KMS-11 (cell line): ENCODE data around the gene APLP1.
"Not testable (repeated sequence)": the region's sequence is repeated elsewhere in the genome, so short reads cannot be mapped to it uniquely, and the experiment has no call there.

Experiments
- H2AFZ ChIP-seq: fragments of 200-600 bp; sonication (generic); 2 replicates; pipeline ENCODE4 v1.6.1; 2016; ENCODE audit warnings: antibody characterized with exemption, mixed run types, low read depth
- H3K27ac ChIP-seq: fragments of 200-600 bp; sonication (generic); 2 replicates; pipeline ENCODE4 v1.6.1; 2016; ENCODE audit warnings: mild to moderate bottlenecking, mixed run types
- H3K27me3 ChIP-seq: fragments of 200-600 bp; sonication (generic); 2 replicates; pipeline ENCODE4 v1.6.1; 2017; ENCODE audit warnings: mild to moderate bottlenecking, low read depth, mixed run types, moderate library complexity; ENCODE audit not compliant: insufficient read depth
- H3K36me3 ChIP-seq: fragments of 200-600 bp; sonication (generic); 2 replicates; pipeline ENCODE4 v1.6.1; 2017; ENCODE audit warnings: mild to moderate bottlenecking, mixed run types; ENCODE audit not compliant: insufficient read depth
- H3K4me1 ChIP-seq: fragments of 200-600 bp; sonication (generic); 2 replicates; pipeline ENCODE4 v1.6.1; 2016; ENCODE audit warnings: mild to moderate bottlenecking, low read depth, mixed run types; ENCODE audit not compliant: poor library complexity, severe bottlenecking
- H3K4me2 ChIP-seq: fragments of 200-600 bp; sonication (generic); 2 replicates; pipeline ENCODE4 v1.7.0; 2016; ENCODE audit warnings: mild to moderate bottlenecking, mixed run types
- H3K4me3 ChIP-seq: fragments of 200-600 bp; sonication (generic); IDR thresholded peaks from 2 replicates; pipeline ENCODE4 v1.6.1; 2017; ENCODE audit warnings: low read depth, low read length, mixed read lengths; ENCODE audit not compliant: insufficient read depth
- H3K79me2 ChIP-seq: fragments of 200-600 bp; sonication (generic); 2 replicates; pipeline ENCODE4 v1.6.1; 2016; ENCODE audit warnings: low read depth, mixed run types; ENCODE audit not compliant: insufficient read depth
- H3K9ac ChIP-seq: fragments of 200-600 bp; sonication (generic); 2 replicates; pipeline ENCODE4 v1.6.1; 2016; ENCODE audit warnings: mild to moderate bottlenecking, mixed run types
- H4K20me1 ChIP-seq: fragments of 200-600 bp; sonication (generic); 2 replicates; pipeline ENCODE4 v1.6.1; 2016; ENCODE audit warnings: mild to moderate bottlenecking, mixed run types; ENCODE audit not compliant: insufficient read depth
- CTCF ChIP-seq: fragments of 200-600 bp; sonication (generic); conservative IDR thresholded peaks from 2 replicates; pipeline ENCODE4 v1.6.1; 2017; ENCODE audit warnings: low read depth, mild to moderate bottlenecking, antibody characterized with exemption, low read length, moderate library complexity, mixed read lengths

APLP1 gene

GRCh38 chr19:35888398-35888797, 20.0 kb downstream of the APLP1 start:
- Histone ChIP-seq H3K4me1 (no peaks in the 10 kb centered on the region), H2AFZ (no peak overlapping the region), H4K20me1 (no peaks in the 10 kb centered on the region), H3K4me3 (no peak overlapping the region), H3K27ac (no peak overlapping the region), H3K36me3 (no peaks in the 10 kb centered on the region), H3K27me3 (no peaks in the 10 kb centered on the region), H3K79me2 (no peaks in the 10 kb centered on the region), H3K9ac (no peak overlapping the region), H3K4me2 (no peak overlapping the region)
- no peak for TF ChIP-seq CTCF

GRCh38 chr19:35889370-35890112, 21.2 kb downstream of the APLP1 start:
- Histone ChIP-seq H3K79me2 (no peaks in the 10 kb centered on the region), H2AFZ (no peak overlapping the region), H3K4me2 (no peak overlapping the region), H3K4me3 (no peak overlapping the region), H3K36me3 (no peaks in the 10 kb centered on the region), H3K27ac (no peak overlapping the region), H3K9ac (no peak overlapping the region), H3K27me3 (no peaks in the 10 kb centered on the region), H3K4me1 (no peaks in the 10 kb centered on the region), H4K20me1 (no peaks in the 10 kb centered on the region)
- no peak for TF ChIP-seq CTCF

GRCh38 chr19:35890113-35890650, 21.8 kb downstream of the APLP1 start:
- Histone ChIP-seq H3K4me3 (no peak overlapping the region), H3K79me2 (no peaks in the 10 kb centered on the region), H3K9ac (no peak overlapping the region), H3K36me3 (no peaks in the 10 kb centered on the region), H3K4me1 (no peaks in the 10 kb centered on the region), H3K4me2 (no peak overlapping the region), H3K27ac (no peak overlapping the region), H4K20me1 (no peaks in the 10 kb centered on the region), H3K27me3 (no peaks in the 10 kb centered on the region), H2AFZ (no peak overlapping the region)
- TF ChIP-seq CTCF = no peak

- H3K79me2 ChIP-seq, H3K27ac ChIP-seq, H3K4me1 ChIP-seq, H3K4me3 ChIP-seq, H2AFZ ChIP-seq, H3K27me3 ChIP-seq, H3K36me3 ChIP-seq, H3K9ac ChIP-seq, H3K4me2 ChIP-seq, H4K20me1 ChIP-seq: not testable (repeated sequence)
Observed at GRCh38 chr19:35891819-35892218, 23.4 kb downstream of the APLP1 start.

- Histone ChIP-seq H2AFZ (no peak overlapping the region), H3K27ac (no peak overlapping the region), H3K4me3 (no peak overlapping the region), H3K79me2 (0 out of 2 replicates have a peak, but pooled peaks cover 9% of the 10 kb centered on the region), H3K27me3 (no peaks in the 10 kb centered on the region), H3K36me3 (no peaks in the 10 kb centered on the region), H3K4me2 (no peak overlapping the region), H3K9ac (no peak overlapping the region), H3K4me1 (no peaks in the 10 kb centered on the region), H4K20me1 (no peaks in the 10 kb centered on the region)
- no peak for TF ChIP-seq CTCF
Observed at GRCh38 chr19:35894342-35894741, 26.0 kb downstream of the APLP1 start.
